ENCODE measurements around the gene CD244. TPM values are rescaled to one million over a fixed set of nuclear protein-coding genes. Genes with fewer than 3 reads are reported as not detected.

Gene CD244
- total and polyA plus RNA-seq, 5 experiments from 2014 or later: 0.62 to 82.2 (median 11.7) TPM

DNA sequence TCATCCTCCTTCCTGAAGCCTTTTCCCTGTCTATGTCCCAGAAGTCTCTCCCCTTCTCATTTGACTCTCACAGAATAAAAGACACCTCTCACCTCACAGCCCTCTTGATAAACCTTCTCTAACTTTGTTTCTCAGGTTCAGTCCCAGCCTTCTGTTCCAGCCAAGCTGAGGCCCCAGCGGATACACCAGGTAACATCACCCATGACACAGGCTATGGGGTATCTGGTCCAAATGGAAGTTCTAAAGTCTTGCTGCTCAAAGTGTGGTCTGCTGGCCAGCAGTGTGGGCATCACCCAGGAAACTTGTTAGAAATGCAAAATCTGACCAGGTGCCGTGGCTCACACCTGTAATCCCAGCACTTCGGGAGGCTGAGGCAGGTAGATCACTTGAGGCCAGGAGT, 43.5 kb downstream of the CD244 start:
- POLR2A ChIA-PET: interaction anchor here (0.6 to 1.3 kb wide), 3 partner anchors 16 to 208 kb away, joined by 3 to 5 read pairs (median 3); no protein-coding TSS in a partner anchor
- peak overlapping the region in 9 of 10 donors; percentile 50 to 86 (median 74) for H3K27ac Mint-ChIP-seq

GRCh38 chr1:160818207-160818937, 44.3 kb downstream of the CD244 start:
- Mint-ChIP-seq H3K4me1 (peaks cover 9 to 40% (median 18%) of the 10 kb centered on the region in 4 donors), H3K36me3 (peaks cover 7 to 94% (median 20%) of the 10 kb centered on the region in 3 donors), H3K27ac (peak overlapping the region in 9 of 10 donors; percentile 29 to 79 (median 66)), H3K4me3 (peak overlapping the region in 1 of 10 donors; percentile 20), H3K9me3 (no peaks in the 10 kb centered on the region), H3K27me3 (no peaks in the 10 kb centered on the region)
- ATAC-seq (no peak), DNase-seq (no peak)
- POLR2A ChIA-PET: interaction anchor here (0.6 to 1.1 kb wide), 2 partner anchors 15 to 209 kb away, joined by 3 to 5 read pairs; no protein-coding TSS in a partner anchor

More for the DNA sequence above, 43.5 kb downstream of the CD244 start:
- no peak for ATAC-seq
- Mint-ChIP-seq H3K4me3 (no peak overlapping the region), H3K9me3 (no peaks in the 10 kb centered on the region), H3K4me1 (peaks cover 6 to 32% (median 12%) of the 10 kb centered on the region in 4 donors), H3K27me3 (no peaks in the 10 kb centered on the region), H3K36me3 (peaks cover 7 to 94% (median 14%) of the 10 kb centered on the region in 3 donors)
- no peak for DNase-seq

DNA sequence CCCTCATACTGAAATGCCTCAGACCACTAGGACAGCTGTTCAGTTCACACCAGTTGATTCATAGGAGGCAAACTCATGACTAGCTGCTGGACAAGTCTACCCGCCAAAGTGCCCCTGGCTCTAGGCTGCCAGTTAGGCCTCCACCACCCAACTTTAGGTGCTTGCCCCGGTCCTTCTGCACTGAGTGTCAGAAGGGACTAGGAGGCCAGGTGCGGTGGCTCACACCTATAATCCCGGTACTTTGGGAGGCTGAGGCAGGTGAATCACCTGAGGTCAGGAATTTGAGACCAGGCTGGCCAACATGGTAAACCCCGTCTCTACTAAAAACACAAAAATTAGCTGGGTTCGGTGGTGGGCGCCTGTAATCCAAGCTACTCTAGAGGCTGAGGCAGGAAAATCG, 47.8 kb downstream of the CD244 start:
- Mint-ChIP-seq H3K4me1 (peaks cover 34 to 65% (median 43%) of the 10 kb centered on the region in 4 donors), H3K27me3 (no peaks in the 10 kb centered on the region), H3K36me3 (peaks cover 0 to 98% (median 27%) of the 10 kb centered on the region in 3 donors), H3K27ac (peak overlapping the region in 7 of 10 donors; percentile 35 to 86 (median 71)), H3K9me3 (no peaks in the 10 kb centered on the region), H3K4me3 (peak overlapping the region in 1 of 10 donors; percentile 14)
- POLR2A ChIA-PET: interaction anchor here (0.6 to 0.8 kb wide), 3 partner anchors 15 to 206 kb away, joined by 3 read pairs; partner anchors contain the start of genes F11R and LY9
- DNase-seq: no peak
- no peak for ATAC-seq

DNA sequence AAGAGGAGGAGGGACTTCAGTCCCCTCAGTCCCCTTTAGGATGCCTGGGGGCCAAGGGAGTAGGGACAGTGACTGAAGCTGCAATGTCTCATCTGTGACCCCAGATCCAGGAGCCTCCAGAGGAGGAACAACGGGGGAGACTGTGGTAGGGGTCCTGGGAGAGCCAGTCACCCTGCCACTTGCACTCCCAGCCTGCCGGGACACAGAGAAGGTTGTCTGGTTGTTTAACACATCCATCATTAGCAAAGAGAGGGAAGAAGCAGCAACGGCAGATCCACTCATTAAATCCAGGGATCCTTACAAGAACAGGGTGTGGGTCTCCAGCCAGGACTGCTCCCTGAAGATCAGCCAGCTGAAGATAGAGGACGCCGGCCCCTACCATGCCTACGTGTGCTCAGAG, 48.4 kb downstream of the CD244 start:
- POLR2A ChIA-PET: interaction anchor here (0.7 to 1.3 kb wide), 3 partner anchors 18 to 34 kb away, joined by 3 to 4 read pairs (median 3); partner anchors contain the start of gene LY9
- Mint-ChIP-seq H3K27me3 (no peaks in the 10 kb centered on the region), H3K9me3 (no peaks in the 10 kb centered on the region)

GRCh38 chr1:160813215-160813614, 49.5 kb downstream of the CD244 start:
- peaks cover 37 to 62% (median 53%) of the 10 kb centered on the region in 4 donors for H3K4me1 Mint-ChIP-seq
- DNase-seq (no peak), ATAC-seq (no peak)
- H3K4me3 Mint-ChIP-seq: no peak overlapping the region
- H3K27me3 Mint-ChIP-seq: no peaks in the 10 kb centered on the region
- H3K27ac Mint-ChIP-seq: peak overlapping the region in 9 of 10 donors; percentile 57 to 87 (median 81)
- peaks cover 0 to 94% (median 24%) of the 10 kb centered on the region in 3 donors for H3K36me3 Mint-ChIP-seq
- POLR2A ChIA-PET: interaction anchor here (1.3 kb wide), 1 partner anchor 24 kb away, joined by 4 read pairs; no protein-coding TSS in a partner anchor
- no peaks in the 10 kb centered on the region for H3K9me3 Mint-ChIP-seq

More for the DNA sequence above, 48.4 kb downstream of the CD244 start:
- H3K27ac Mint-ChIP-seq: peak overlapping the region in 9 of 10 donors; percentile 48 to 86 (median 83)
- peaks cover 0 to 98% (median 28%) of the 10 kb centered on the region in 3 donors for H3K36me3 Mint-ChIP-seq
- H3K4me1 Mint-ChIP-seq: peaks cover 36 to 64% (median 47%) of the 10 kb centered on the region in 4 donors
- DNase-seq: no peak
- no peak overlapping the region for H3K4me3 Mint-ChIP-seq
- ATAC-seq: no peak

GRCh38 chr1:160811147-160811546, 51.5 kb downstream of the CD244 start:
- POLR2A ChIA-PET: interaction anchor here (2.2 kb wide), 1 partner anchor 13 kb away, joined by 6 read pairs; no protein-coding TSS in a partner anchor
- Mint-ChIP-seq H3K27ac (peak overlapping the region; percentile 9 to 82 (median 50)), H3K36me3 (peaks cover 12 to 95% (median 39%) of the 10 kb centered on the region in 3 donors), H3K9me3 (peaks cover 3 to 14% (median 12%) of the 10 kb centered on the region in 9 donors), H3K4me1 (peaks cover 41 to 79% (median 70%) of the 10 kb centered on the region in 4 donors), H3K27me3 (no peaks in the 10 kb centered on the region), H3K4me3 (peak overlapping the region in 3 of 10 donors; percentile 9 to 30 (median 28))
- DNase-seq (no peak), ATAC-seq (no peak)

DNA sequence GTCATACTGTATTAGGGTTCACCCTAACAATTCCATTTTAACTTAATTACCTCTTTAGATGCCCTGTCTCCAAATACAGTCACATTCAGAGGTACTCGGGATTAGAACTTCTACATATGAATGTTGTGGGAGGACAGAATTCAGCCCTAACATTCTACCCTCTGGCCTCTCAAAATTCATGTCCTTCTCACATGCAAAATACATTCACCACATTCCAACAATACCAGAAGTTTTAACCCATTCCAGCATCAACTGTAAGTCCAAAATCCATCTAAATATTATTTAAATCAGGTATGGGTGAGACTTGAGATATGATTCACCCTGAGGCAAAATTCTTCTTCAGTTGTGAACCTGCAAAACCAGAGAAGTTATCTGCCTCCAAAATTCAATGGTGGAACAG, 52.2 kb downstream of the CD244 start:
- Mint-ChIP-seq H3K9me3 (peaks cover 3 to 20% (median 17%) of the 10 kb centered on the region in 9 donors), H3K27me3 (no peaks in the 10 kb centered on the region), H3K4me1 (peaks cover 45 to 82% (median 75%) of the 10 kb centered on the region in 4 donors), H3K27ac (peak overlapping the region in 8 of 10 donors; percentile 9 to 79 (median 68)), H3K36me3 (peaks cover 19 to 95% (median 42%) of the 10 kb centered on the region in 3 donors), H3K4me3 (peak overlapping the region in 1 of 10 donors; percentile 57)
- ATAC-seq: no peak
- DNase-seq: no peak
- POLR2A ChIA-PET: interaction anchor here (2.2 kb wide), 1 partner anchor 13 kb away, joined by 6 read pairs; no protein-coding TSS in a partner anchor

GRCh38 chr1:160808289-160808688, 54.4 kb downstream of the CD244 start:
- DNase-seq (no peak), ATAC-seq (no peak)
- H3K27ac Mint-ChIP-seq: peak overlapping the region in 9 of 10 donors; percentile 22 to 89 (median 63)
- peaks cover 19 to 96% (median 51%) of the 10 kb centered on the region in 3 donors for H3K36me3 Mint-ChIP-seq
- peaks cover 3 to 28% (median 19%) of the 10 kb centered on the region in 9 donors for H3K9me3 Mint-ChIP-seq
- H3K27me3 Mint-ChIP-seq: no peaks in the 10 kb centered on the region
- POLR2A ChIA-PET: interaction anchor here (6.0 kb wide), 1 partner anchor 11 kb away, joined by 41 read pairs; the partner anchor contains the start of gene LY9
- peak overlapping the region in 8 of 10 donors; percentile 23 to 65 (median 54) for H3K4me3 Mint-ChIP-seq
- H3K4me1 Mint-ChIP-seq: peaks cover 47 to 93% (median 88%) of the 10 kb centered on the region in 4 donors

- Mint-ChIP-seq H3K4me1 (peaks cover 44 to 93% (median 87%) of the 10 kb centered on the region in 4 donors), H3K27ac (peak overlapping the region in 7 of 10 donors; percentile 23 to 89 (median 71)), H3K9me3 (peaks cover 3 to 28% (median 19%) of the 10 kb centered on the region in 9 donors), H3K4me3 (peak overlapping the region in 7 of 10 donors; percentile 23 to 71 (median 52)), H3K27me3 (no peaks in the 10 kb centered on the region), H3K36me3 (peaks cover 21 to 95% (median 53%) of the 10 kb centered on the region in 3 donors)
- ATAC-seq: no peak
- DNase-seq: no peak
- POLR2A ChIA-PET: interaction anchor here (6.0 kb wide), 1 partner anchor 11 kb away, joined by 41 read pairs; the partner anchor contains the start of gene LY9
Observed at GRCh38 chr1:160807738-160808137, 54.9 kb downstream of the CD244 start.

DNA sequence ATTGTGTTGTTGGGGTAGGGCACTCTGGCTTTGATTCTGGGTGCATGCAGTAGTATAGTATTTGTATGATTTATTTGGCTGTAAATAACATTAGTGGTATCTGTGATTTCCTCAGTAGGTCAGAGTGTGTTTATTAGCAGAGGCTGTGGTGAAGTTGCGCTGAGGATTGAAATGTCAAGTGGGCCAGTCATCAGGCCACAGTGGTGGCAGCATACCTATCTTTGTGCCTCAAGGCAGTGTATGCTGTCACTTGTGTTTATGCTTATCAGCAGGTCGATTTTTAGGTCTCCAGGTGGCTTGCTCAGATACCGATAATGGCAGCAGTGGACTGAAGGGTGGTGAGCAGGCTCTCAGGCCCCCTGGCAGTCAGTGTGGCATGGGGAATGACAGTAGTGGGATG, 55.4 kb downstream of the CD244 start:
- Mint-ChIP-seq H3K4me3 (peak overlapping the region in 9 of 10 donors; percentile 27 to 71 (median 52)), H3K36me3 (peaks cover 24 to 94% (median 55%) of the 10 kb centered on the region in 3 donors), H3K9me3 (peaks cover 3 to 28% (median 19%) of the 10 kb centered on the region in 9 donors), H3K27me3 (no peaks in the 10 kb centered on the region), H3K4me1 (peaks cover 47 to 94% (median 87%) of the 10 kb centered on the region in 4 donors), H3K27ac (peak overlapping the region; percentile 53 to 89 (median 72))
- no peak for ATAC-seq
- DNase-seq: no peak
- POLR2A ChIA-PET: interaction anchor here (0.6 to 6.0 kb wide), 2 partner anchors 10 to 212 kb away, joined by 4 to 41 read pairs; partner anchors contain the start of gene LY9

GRCh38 chr1:160806784-160807183, 55.9 kb downstream of the CD244 start:
- POLR2A ChIA-PET: interaction anchor here (0.6 to 6.0 kb wide), 2 partner anchors 10 to 212 kb away, joined by 4 to 41 read pairs; partner anchors contain the start of gene LY9
- peak overlapping the region in 9 of 10 donors; percentile 27 to 77 (median 53) for H3K4me3 Mint-ChIP-seq
- peaks cover 24 to 89% (median 52%) of the 10 kb centered on the region in 3 donors for H3K36me3 Mint-ChIP-seq
- H3K9me3 Mint-ChIP-seq: peaks cover 3 to 28% (median 19%) of the 10 kb centered on the region in 9 donors
- peak overlapping the region in 8 of 10 donors; percentile 72 to 89 (median 78) for H3K27ac Mint-ChIP-seq
- no peaks in the 10 kb centered on the region for H3K27me3 Mint-ChIP-seq
- H3K4me1 Mint-ChIP-seq: peaks cover 42 to 89% (median 84%) of the 10 kb centered on the region in 4 donors
- ATAC-seq (no peak), DNase-seq (no peak)
